ENCODE measurements around the gene IGFLR1.

IGFLR1 gene

DNA sequence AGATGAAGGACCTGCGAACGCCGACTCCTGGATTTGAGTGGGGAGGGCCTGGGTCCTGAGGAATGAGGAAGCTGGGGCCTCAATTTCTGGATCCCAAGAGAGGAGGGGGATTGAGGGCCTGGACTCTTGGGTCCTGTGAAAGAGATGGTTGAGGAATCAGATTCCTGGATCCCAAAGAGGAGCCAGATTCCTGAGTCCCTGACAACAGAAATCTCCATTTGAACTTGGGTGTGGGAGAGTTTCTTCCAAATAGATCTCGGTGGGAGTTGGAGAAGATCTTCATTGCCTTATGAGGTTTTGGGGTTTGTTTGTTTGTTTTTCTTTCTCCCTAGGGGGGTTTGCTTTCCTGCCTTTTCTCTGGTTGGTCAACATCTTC is 3.8 kb upstream of the IGFLR1 start:
- TF ChIP-seq, protein P1, sequence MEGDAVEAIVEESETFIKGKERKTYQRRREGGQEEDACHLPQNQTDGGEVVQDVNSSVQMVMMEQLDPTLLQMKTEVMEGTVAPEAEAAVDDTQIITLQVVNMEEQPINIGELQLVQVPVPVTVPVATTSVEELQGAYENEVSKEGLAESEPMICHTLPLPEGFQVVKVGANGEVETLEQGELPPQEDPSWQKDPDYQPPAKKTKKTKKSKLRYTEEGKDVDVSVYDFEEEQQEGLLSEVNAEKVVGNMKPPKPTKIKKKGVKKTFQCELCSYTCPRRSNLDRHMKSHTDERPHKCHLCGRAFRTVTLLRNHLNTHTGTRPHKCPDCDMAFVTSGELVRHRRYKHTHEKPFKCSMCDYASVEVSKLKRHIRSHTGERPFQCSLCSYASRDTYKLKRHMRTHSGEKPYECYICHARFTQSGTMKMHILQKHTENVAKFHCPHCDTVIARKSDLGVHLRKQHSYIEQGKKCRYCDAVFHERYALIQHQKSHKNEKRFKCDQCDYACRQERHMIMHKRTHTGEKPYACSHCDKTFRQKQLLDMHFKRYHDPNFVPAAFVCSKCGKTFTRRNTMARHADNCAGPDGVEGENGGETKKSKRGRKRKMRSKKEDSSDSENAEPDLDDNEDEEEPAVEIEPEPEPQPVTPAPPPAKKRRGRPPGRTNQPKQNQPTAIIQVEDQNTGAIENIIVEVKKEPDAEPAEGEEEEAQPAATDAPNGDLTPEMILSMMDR (IDR thresholded peaks at IDR 0.05; ENCODE audit: insufficient read depth, low read length, missing control alignments), result no peak
- ChIA-PET POLR2A (interaction anchor here (0.6 to 2.4 kb wide), 4 partner anchors 11 to 185 kb away, joined by 3 to 7 read pairs (median 4); partner anchors contain the start of gene HSPB6), CTCF (interaction anchor here (1.0 to 1.6 kb wide), 4 partner anchors 11 to 73 kb away, joined by 3 to 6 read pairs (median 4); partner anchors contain the start of gene PROSER3)
- no peak for DNase-seq (ENCODE audit: low read depth, low spot score)
- H3K4me3 ChIP-seq (ENCODE audit: low read depth, low read length), result peak overlapping the region; percentile 84

DNA sequence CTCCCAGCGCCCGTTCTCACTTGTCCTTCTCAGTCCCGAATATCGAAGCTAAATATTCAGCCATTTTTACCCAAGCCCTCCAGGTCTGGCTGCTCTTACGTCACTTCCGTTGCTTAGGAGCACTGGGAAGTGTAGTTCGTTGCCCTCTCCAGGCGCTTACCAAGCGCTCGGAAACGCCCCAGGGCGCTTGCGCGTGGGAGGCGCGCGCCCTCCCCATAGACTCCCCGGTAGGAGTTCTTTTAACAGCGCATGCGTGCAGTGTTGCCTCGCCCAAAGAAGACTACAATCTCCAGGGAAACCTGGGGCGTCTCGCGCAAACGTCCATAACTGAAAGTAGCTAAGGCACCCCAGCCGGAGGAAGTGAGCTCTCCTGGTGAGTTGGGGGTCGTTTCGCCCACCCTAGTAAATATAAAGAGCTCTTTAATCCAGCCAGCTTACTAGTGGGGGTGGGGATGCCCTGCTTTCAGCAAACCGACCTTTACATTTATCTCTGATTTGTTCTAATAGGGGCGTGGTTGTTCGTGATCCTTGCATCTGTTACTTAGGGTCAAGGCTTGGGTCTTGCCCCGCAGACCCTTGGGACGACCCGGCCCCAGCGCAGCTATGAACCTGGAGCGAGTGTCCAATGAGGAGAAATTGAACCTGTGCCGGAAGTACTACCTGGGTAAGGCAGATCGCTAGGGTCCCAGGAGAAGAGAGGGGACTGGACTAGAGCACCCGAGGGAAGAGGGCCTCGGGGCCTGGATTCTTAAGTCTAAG is 3.3 kb upstream of the IGFLR1 start, which contains the start of the genes PSENEN and U2AF1L4:
PSENEN (plus strand) TSS at position 324 of the 759 bp plus-strand sequence; CDS start at position 604, 280 bp downstream.
U2AF1L4 (minus strand) TSS at position 91 of the 759 bp plus-strand sequence; CDS start at position 64, 27 bp downstream.
- peak; percentile 97 for DNase-seq (ENCODE audit: low read depth, low spot score)
- TF ChIP-seq, protein P1 (IDR thresholded peaks at IDR 0.05; ENCODE audit: insufficient read depth, low read length, missing control alignments), result no peak
- ChIA-PET CTCF (interaction anchor here (1.0 to 1.6 kb wide), 5 partner anchors 12 to 187 kb away, joined by 3 to 8 read pairs (median 4); partner anchors contain the start of gene PROSER3), POLR2A (interaction anchor here (0.6 to 2.4 kb wide), 5 partner anchors 11 to 186 kb away, joined by 3 to 7 read pairs (median 3); partner anchors contain the start of gene HSPB6)
- peak within 1 kb of the TSS; percentile 88 for H3K4me3 ChIP-seq (ENCODE audit: low read depth, low read length)

DNA sequence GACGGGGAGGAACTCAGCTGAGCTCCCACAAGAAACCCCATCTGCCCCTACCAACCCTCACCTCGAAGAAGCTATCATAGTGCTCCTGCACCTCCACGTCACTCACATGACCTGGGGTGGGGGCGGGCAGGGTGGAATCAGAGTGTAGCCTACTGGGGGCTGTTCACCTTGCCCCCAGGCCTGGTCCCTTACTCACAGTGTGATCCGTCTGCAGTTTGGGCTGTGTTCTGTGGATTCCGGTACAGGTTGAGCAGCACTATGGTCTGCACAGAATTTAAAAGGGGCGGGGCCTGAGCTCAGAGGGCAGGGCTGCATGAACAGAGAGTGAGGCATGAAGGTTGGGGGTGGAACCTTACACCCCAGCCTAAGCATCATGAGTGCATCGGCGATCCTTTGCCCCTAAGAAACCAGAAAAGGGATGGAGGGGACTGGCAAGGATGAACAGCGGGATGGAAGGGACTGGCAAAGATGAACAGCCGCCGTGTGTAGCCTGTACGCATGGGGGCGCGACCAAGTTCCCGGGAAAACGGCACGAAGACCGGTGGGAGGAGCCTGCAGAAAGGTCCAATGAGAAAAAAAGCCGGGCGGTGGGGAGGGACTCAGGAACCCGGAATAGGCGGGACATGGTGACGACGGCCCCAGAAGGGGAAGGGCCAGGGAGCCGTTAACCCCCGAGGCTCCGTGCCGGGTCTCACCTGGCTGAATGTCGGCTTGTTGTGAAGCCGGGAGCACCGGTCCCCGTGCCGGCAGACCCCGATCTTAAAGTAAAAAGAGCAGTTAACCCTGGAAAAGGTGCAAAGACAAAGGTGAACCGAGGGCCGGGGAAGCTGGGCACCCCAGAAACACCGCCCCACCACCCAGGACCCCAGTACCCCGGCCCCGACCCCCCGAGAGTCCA is 2.4 kb upstream of the IGFLR1 start:
- POLR2A ChIA-PET, result interaction anchor here (0.5 to 2.4 kb wide), 6 partner anchors 12 to 186 kb away, joined by 3 to 7 read pairs (median 4); partner anchors contain the start of gene HSPB6
- CTCF ChIA-PET, result interaction anchor here (1.0 to 1.6 kb wide), 6 partner anchors 13 to 188 kb away, joined by 4 to 8 read pairs (median 5); partner anchors contain the start of genes KMT2B and PROSER3
- peak overlapping the region; percentile 88 for H3K4me3 ChIP-seq (ENCODE audit: low read depth, low read length)
- TF ChIP-seq, protein P1 (IDR thresholded peaks at IDR 0.05; ENCODE audit: insufficient read depth, low read length, missing control alignments), result peak; percentile 55
- DNase-seq (ENCODE audit: low read depth, low spot score), result peak; percentile 67

DNA sequence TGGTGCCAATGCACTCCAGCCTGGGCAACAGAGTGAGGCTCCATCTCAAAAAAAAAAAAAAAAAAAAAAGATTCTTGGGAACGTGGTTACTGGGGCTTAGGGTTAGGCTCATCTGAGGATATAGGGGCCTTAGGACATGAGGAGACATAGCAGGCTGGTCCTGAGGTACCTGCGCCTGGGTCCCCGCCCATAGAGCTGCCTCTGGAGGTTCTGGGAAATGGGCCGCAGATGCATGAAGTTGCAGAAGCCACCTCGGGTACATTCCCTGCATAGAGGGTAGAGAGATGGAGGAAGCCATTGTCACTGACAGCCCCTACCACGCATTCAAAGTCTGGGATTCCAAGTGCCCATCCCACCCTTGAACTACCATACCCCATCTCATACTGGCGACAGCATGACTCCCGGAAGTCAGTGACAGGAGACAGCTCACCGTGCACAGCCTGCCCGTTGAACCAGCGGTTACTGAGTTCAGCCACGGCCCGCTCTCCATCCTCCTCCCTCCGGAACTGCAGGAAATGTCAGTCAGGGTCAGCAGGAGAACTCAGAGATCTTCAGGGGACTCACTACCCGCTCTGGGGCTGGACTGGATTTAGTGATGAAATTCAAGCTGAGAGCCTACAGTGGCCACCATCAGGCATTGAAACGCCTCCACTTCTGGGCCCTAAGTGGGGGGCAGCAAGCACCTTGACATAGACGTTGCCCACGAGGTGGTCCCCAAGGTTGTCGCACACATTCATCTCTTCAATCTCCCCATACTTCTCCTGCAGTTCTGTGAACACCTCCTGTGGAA is 1.6 kb upstream of the IGFLR1 start:
- CTCF ChIA-PET, result interaction anchor here (1.3 to 1.6 kb wide), 4 partner anchors 26 to 189 kb away, joined by 3 to 8 read pairs (median 6); partner anchors contain the start of gene KMT2B
- TF ChIP-seq, protein P1 (IDR thresholded peaks at IDR 0.05; ENCODE audit: insufficient read depth, low read length, missing control alignments), result no peak
- H3K4me3 ChIP-seq (ENCODE audit: low read depth, low read length), result no peak overlapping the region
- DNase-seq (ENCODE audit: low read depth, low spot score), result no peak
- POLR2A ChIA-PET, result interaction anchor here (0.9 to 2.4 kb wide), 2 partner anchors 13 kb away, joined by 3 to 7 read pairs; partner anchors contain the start of gene HSPB6

DNA sequence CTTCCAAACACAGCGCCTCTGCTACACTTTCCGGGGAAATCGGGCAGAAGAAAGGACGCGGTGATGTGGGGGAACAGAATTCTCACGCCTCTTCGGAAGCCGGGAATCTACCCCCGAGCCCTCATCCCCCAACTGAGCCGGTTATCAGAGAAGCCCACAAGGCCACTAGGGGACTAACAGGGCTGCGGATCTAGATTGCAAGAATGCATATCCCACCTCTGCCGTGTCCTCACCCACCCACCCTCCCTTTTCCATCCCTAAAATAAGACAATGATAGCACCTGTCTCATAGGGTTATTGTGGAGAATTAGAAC is 1.1 kb downstream of the IGFLR1 start:
- CTCF ChIA-PET, result interaction anchor here (0.8 to 1.4 kb wide), 4 partner anchors 10 to 20 kb away, joined by 3 to 4 read pairs (median 4); no protein-coding TSS in a partner anchor
- DNase-seq (ENCODE audit: low read depth, low spot score), result no peak
- peak overlapping the region; percentile 69 for H3K4me3 ChIP-seq (ENCODE audit: low read depth, low read length)

More for the DNA sequence above, 1.1 kb downstream of the IGFLR1 start:
- POLR2A ChIA-PET, result interaction anchor here (0.9 to 1.2 kb wide), 4 partner anchors 7 to 190 kb away, joined by 4 to 6 read pairs (median 5); partner anchors contain the start of genes HSPB6 and LIN37
- TF ChIP-seq, protein P1 (IDR thresholded peaks at IDR 0.05; ENCODE audit: insufficient read depth, low read length, missing control alignments), result no peak
